ENCODE measurements around the gene TOX2.

DNA sequence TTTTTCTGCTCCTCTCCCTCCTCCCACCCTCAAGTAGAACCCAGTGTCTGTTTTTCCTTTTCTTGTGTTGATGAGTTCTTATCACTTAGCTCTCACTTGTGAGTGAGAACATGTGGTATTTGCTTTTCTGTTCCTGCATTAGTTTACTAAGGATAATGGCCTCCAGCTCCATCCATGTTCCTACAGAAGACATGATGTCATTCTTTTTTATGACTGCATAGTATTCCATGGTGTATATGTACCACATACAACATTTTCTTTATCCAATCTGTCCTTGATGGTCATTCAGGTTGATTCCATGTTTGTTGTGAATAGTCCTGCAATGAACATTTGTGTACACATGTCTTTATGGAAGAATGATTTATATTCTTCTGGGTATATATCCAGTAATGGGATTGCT, 81.0 kb downstream of the TOX2 start:
- no peak for TF ChIP-seq POLR2A (IDR thresholded peaks at IDR 0.05; ENCODE audit: low read depth, low read length)
- TF ChIP-seq, protein P1, sequence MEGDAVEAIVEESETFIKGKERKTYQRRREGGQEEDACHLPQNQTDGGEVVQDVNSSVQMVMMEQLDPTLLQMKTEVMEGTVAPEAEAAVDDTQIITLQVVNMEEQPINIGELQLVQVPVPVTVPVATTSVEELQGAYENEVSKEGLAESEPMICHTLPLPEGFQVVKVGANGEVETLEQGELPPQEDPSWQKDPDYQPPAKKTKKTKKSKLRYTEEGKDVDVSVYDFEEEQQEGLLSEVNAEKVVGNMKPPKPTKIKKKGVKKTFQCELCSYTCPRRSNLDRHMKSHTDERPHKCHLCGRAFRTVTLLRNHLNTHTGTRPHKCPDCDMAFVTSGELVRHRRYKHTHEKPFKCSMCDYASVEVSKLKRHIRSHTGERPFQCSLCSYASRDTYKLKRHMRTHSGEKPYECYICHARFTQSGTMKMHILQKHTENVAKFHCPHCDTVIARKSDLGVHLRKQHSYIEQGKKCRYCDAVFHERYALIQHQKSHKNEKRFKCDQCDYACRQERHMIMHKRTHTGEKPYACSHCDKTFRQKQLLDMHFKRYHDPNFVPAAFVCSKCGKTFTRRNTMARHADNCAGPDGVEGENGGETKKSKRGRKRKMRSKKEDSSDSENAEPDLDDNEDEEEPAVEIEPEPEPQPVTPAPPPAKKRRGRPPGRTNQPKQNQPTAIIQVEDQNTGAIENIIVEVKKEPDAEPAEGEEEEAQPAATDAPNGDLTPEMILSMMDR (conservative IDR thresholded peaks at IDR 0.05; ENCODE audit: low read depth, low read length) = no peak
- TF ChIP-seq CEBPB (IDR thresholded peaks at IDR 0.05; ENCODE audit: low read depth, low read length) = no peak
- no peak for TF ChIP-seq CHD1 (IDR thresholded peaks at IDR 0.05; ENCODE audit: low read depth, low read length)
- TF ChIP-seq RFX5 (IDR thresholded peaks at IDR 0.05; ENCODE audit: low read depth, low read length) = no peak
- TF ChIP-seq FOS (IDR thresholded peaks at IDR 0.05; ENCODE audit: low read depth, low read length) = no peak
- TF ChIP-seq, protein P2, sequence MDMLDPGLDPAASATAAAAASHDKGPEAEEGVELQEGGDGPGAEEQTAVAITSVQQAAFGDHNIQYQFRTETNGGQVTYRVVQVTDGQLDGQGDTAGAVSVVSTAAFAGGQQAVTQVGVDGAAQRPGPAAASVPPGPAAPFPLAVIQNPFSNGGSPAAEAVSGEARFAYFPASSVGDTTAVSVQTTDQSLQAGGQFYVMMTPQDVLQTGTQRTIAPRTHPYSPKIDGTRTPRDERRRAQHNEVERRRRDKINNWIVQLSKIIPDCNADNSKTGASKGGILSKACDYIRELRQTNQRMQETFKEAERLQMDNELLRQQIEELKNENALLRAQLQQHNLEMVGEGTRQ (IDR thresholded peaks at IDR 0.05; ENCODE audit: low read depth, low read length) = no peak
- no peak for TF ChIP-seq MXI1 (IDR thresholded peaks at IDR 0.05; ENCODE audit: borderline replicate concordance, low read depth, low read length)
- no peak for TF ChIP-seq RCOR1 (IDR thresholded peaks at IDR 0.05; ENCODE audit: insufficient replicate concordance, low read length)
- no peak for TF ChIP-seq SMC3 (IDR thresholded peaks at IDR 0.05; ENCODE audit: low read depth, low read length)
- TF ChIP-seq RAD21 (IDR thresholded peaks at IDR 0.05; ENCODE audit: low read length) = no peak
- no peak for TF ChIP-seq NFE2L2 (IDR thresholded peaks at IDR 0.05; ENCODE audit: low read depth, low read length)
- TF ChIP-seq MAFK (IDR thresholded peaks at IDR 0.05; ENCODE audit: low read depth, low read length) = no peak
- TF ChIP-seq, protein P3, sequence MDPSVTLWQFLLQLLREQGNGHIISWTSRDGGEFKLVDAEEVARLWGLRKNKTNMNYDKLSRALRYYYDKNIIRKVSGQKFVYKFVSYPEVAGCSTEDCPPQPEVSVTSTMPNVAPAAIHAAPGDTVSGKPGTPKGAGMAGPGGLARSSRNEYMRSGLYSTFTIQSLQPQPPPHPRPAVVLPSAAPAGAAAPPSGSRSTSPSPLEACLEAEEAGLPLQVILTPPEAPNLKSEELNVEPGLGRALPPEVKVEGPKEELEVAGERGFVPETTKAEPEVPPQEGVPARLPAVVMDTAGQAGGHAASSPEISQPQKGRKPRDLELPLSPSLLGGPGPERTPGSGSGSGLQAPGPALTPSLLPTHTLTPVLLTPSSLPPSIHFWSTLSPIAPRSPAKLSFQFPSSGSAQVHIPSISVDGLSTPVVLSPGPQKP (IDR thresholded peaks at IDR 0.05; ENCODE audit: borderline replicate concordance, low read depth, low read length) = no peak

Measured in IMR-90 (cell line).